GM12801 (cell line): Measurements from ENCODE around the gene NIPAL4.

Experiments
- TF ChIP-seq, protein P1 (sequence below): IDR thresholded peaks from one replicate; pipeline ENCODE4 v1.5.1; 2011; ENCODE audit warnings: control low read depth; ENCODE audit not compliant: insufficient read length; ENCODE audit errors: extremely low read depth

NIPAL4 gene

DNA sequence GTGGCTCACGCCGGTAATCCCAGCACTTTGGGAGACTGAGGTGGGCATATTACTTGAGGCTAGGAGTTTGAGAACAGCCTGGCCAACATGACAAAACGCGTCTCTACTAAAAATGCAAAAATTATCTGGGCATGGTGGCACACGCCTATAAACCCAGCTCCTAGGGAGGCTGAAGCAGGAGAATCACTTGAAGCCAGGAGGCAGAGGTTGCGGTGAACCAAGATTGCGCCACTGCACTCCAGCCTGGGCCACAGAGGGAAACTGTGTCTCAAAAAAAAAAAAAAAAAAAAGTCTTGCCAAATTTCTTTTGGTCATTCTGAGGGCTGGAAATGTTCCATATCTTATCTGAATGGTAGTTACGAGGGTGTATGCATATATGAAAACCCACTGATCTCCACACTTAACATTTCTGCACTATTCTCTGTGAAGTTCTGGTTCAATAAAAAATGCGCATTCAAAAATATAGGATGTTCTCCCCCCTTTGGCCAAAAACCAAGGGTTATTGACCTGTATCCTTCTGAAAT, 13.5 kb upstream of the NIPAL4 start:
- TF ChIP-seq, protein P1, sequence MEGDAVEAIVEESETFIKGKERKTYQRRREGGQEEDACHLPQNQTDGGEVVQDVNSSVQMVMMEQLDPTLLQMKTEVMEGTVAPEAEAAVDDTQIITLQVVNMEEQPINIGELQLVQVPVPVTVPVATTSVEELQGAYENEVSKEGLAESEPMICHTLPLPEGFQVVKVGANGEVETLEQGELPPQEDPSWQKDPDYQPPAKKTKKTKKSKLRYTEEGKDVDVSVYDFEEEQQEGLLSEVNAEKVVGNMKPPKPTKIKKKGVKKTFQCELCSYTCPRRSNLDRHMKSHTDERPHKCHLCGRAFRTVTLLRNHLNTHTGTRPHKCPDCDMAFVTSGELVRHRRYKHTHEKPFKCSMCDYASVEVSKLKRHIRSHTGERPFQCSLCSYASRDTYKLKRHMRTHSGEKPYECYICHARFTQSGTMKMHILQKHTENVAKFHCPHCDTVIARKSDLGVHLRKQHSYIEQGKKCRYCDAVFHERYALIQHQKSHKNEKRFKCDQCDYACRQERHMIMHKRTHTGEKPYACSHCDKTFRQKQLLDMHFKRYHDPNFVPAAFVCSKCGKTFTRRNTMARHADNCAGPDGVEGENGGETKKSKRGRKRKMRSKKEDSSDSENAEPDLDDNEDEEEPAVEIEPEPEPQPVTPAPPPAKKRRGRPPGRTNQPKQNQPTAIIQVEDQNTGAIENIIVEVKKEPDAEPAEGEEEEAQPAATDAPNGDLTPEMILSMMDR, result no peak

DNA sequence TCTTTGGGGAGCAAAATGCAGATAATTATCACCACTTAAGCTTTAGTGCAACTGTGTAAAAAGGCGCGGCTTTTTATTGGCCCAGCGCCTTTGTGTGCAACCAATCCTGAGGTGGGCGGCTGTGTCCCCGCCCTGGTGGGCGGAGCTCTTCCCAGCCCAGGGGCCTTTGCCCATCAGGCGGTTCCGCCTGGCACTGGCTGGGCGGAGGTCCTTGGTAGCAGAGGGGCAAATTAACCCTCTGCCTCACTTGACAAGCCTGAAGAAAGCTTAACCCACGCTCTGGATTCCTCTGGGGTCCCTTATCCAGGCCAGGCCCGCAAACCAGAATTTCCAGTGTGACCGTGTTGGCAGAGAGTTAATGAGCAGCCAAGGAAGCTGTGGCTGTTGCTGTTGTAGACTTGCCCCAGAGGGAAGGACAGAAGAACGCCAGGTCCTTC, 12.8 kb upstream of the NIPAL4 start:
- TF ChIP-seq, protein P1, result no peak

DNA sequence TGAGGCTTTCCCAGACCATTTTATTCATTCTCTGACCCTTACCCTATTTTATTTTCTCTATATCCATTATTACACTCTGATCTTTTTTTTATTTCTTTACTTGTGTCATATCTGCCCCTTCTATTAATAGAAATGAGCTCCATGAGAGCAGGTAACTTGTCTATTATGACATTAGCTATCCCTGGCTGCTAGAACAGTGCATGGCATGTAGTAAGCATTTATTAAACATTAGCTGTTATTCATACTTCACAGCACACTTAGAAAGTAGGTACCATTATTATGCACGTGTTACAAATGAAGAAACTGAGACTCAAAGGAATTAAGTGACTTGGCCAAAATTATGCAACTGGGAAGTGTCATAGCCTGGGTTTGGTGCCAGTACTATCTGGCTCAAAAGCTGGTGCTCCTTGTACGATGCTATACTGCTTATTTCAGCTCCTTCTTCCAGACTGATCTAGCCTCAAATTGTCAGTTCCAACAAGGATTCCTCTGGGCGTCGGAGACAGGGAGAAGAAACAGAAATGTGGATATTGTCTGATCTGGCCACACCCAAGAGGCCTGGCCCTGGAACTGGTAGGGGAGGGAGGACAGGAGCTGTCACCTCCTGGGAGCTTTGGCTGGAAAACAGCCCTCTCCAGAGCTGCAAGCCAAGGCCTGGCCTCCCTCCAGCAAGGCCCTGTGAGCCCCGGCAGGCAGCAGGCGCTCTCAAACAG, 10.8 kb upstream of the NIPAL4 start:
- TF ChIP-seq, protein P1, result no peak

DNA sequence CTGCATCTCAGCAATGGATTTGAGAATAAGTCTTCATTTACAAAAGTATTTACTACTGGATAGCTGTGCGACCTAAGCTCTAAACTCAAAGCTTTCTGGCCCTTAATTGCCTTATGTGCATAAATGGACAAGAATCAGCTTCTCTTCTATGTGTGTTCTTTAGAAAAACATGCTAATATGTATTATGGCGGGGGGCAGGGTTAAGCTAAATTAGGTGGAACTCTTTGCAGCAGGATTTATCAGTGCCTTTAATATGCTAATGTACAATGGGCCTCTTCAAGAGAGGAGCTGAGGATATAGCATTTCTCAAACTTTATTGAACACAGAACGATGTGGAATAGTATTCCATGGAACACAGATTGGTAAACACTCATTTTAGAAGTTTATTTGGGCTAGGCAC, 10.0 kb upstream of the NIPAL4 start:
- TF ChIP-seq, protein P1, result no peak

DNA sequence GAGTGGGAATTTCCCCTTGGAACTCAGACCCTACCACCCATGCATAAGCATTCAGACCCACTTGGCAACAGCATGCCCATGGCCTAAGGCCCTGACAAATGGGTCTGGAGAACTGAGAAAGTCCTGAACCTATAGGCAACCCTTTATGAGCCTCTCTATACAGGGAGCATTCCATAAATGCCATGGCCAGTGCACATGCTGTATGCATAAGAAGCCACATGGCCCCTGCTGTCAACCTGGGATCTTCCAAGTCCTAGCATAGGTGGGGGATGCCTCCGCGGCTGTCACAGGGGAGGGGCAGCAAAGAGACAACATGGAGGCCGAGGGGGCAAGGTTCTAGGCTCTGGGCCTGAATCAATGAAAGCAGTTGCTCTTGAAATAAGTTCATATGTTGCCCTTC, 8.2 kb upstream of the NIPAL4 start:
- TF ChIP-seq, protein P1, result no peak

DNA sequence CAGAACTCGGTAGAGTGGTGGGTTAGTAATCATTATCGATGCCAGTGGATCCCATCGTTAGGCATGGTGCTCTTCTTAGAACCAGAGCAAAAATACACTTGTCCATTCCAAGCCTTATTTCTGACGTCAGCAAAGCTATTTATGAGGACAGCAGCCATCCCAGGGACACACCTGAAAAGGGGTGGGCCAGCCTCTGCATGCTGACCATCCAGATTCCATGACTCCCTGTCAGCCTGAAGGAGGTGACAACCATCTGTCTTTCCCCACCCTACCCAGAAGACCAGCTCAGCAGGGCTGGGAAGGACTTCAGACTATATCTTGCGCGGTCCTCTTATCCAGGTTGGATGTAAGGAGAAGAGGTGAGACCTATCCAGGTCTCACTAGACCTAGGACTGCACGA, 5.7 kb upstream of the NIPAL4 start:
- TF ChIP-seq, protein P1, result no peak

DNA sequence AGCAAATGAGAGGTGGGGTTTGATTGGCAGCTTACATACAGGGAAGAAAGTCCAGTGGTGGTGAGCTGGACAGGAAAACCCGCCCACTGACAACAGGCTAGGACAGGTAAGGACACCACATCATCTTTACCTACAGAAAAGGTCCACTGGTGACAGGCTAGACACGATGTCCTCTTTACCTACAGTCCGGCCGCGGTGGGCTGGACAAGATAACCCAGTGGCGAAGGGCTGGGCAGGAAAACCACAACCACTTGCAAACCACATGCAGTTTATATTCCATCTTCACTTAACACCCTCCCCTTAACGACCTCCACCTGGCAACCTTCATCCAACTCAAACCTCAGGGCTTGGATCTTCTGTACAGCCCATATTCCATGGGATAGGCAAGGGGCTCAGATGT, 5.0 kb upstream of the NIPAL4 start:
- TF ChIP-seq, protein P1, result no peak
